ENCODE measurements around the gene MYLK4. TPM values are rescaled to one million over a fixed set of nuclear protein-coding genes. Genes with fewer than 3 reads are reported as not detected.
A peak's percentile ranks its signal among the peaks of the same experiment; 100 is the strongest.

Gene MYLK4
- total and polyA plus RNA-seq, 4 donors, result 0.07 to 0.65 (median 0.39) TPM

DNA sequence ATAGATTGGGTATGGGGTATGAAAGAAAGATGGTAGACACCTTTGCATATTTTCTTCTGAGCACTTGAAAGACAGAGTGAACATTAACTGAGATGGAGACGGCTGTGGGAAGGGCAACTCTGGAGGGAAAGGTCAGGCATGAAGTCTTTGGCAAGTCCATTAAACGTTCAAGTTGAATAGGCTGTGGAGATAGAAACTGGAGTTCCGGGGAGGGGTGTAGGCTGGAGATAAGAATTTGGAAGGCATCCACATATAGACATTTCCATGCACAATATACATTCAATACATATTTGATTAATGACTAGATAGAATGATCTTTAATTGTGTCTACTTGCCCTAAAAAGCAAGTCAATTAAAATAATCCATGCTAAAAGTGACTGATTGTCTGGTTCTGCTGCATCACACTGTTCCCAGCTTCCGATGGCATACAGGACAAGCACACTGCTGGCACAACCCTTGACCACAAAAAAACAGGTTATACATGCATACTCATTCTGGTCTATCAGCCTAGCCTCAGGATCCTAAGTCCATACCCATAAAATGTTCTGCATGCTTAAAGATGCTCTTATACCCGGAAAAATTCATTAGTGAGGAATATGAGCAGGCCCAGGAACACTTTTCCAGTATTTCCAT, 1.9 kb upstream of the MYLK4 start:
- H3K36me3 ChIP-seq (ENCODE audit: control insufficient read depth in 4 of 4, insufficient read depth in 3 of 4, low read depth in 1 of 4, low read length in 3 of 4), result no peaks in the 10 kb centered on the region
- H3K9me3 ChIP-seq (ENCODE audit: control insufficient read depth in 4 of 4, low read length in 3 of 4), result no peaks in the 10 kb centered on the region
- no peak overlapping the region for H3K27ac ChIP-seq (ENCODE audit: low read depth in 1 of 2, low read length in 2 of 2)
- no peak overlapping the region for H3K4me3 ChIP-seq (ENCODE audit: low read depth in 1 of 3, low read length in 3 of 3)
- no peak for DNase-seq (ENCODE audit: low spot score)
- no peak overlapping the region for H3K9ac ChIP-seq (ENCODE audit: low read depth in 1 of 2, low read length in 2 of 2)
- H3K27me3 ChIP-seq (ENCODE audit: control insufficient read depth in 4 of 4, insufficient read depth in 4 of 4, low read length in 3 of 4), result no peaks in the 10 kb centered on the region
- WGBS, result 85% methylated on average over 5 of the region's 5 CpGs
- no peak for TF ChIP-seq HNF4A (conservative IDR thresholded peaks at IDR 0.05)
- TF ChIP-seq GABPA (IDR thresholded peaks at IDR 0.05 in 1 of 2, conservative IDR thresholded peaks at IDR 0.05 in 1 of 2), result no peak
- TF ChIP-seq ZBTB33 (IDR thresholded peaks at IDR 0.05), result no peak
- TF ChIP-seq FOXA1 (IDR thresholded peaks at IDR 0.05), result no peak
- no peak for TF ChIP-seq HNF4G (IDR thresholded peaks at IDR 0.05)
- TF ChIP-seq SP1 (IDR thresholded peaks at IDR 0.05), result no peak
- no peaks in the 10 kb centered on the region for H3K4me1 ChIP-seq (ENCODE audit: control insufficient read depth in 4 of 4, insufficient read depth in 4 of 4, low read length in 3 of 4)

DNA sequence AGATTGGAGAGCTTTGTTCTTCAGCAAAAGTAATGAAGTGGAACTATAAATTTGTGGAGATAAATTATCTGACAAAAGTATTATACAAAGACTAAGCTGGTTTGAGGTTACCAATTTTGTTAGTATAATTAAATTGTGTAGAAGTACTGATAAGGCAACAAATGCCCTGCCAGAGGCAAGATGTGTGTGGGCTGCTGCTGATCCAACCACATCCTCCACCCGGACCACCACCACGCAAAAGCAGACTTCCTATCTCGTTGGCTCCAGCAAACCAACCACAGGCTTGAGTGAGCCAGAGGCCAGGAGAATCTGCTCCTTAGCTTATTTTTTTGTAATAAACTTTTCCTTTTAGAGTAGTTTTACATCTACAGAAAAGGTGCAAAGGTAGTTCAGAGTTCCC, 1.1 kb upstream of the MYLK4 start:
- Histone ChIP-seq H3K27me3 (ENCODE audit: control insufficient read depth in 4 of 4, insufficient read depth in 4 of 4, low read length in 3 of 4) (no peaks in the 10 kb centered on the region), H3K4me1 (ENCODE audit: control insufficient read depth in 4 of 4, insufficient read depth in 4 of 4, low read length in 3 of 4) (no peaks in the 10 kb centered on the region), H3K4me3 (ENCODE audit: low read depth in 1 of 3, low read length in 3 of 3) (no peak overlapping the region), H3K9ac (ENCODE audit: low read depth in 1 of 2, low read length in 2 of 2) (peak overlapping the region in 1 of 2 donors; percentile 33), H3K9me3 (ENCODE audit: control insufficient read depth in 4 of 4, low read length in 3 of 4) (no peaks in the 10 kb centered on the region), H3K27ac (ENCODE audit: low read depth in 1 of 2, low read length in 2 of 2) (no peak overlapping the region), H3K36me3 (ENCODE audit: control insufficient read depth in 4 of 4, insufficient read depth in 3 of 4, low read depth in 1 of 4, low read length in 3 of 4) (no peaks in the 10 kb centered on the region)
- no peak for DNase-seq (ENCODE audit: low spot score)
- TF ChIP-seq RAD21 (IDR thresholded peaks at IDR 0.05) (no peak), FOXA1 (IDR thresholded peaks at IDR 0.05) (no peak), ZBTB33 (IDR thresholded peaks at IDR 0.05) (no peak), FOXA2 (IDR thresholded peaks at IDR 0.05) (no peak), HNF4G (IDR thresholded peaks at IDR 0.05) (no peak), HNF4A (conservative IDR thresholded peaks at IDR 0.05) (no peak), RXRA (IDR thresholded peaks at IDR 0.05) (no peak), GABPA (IDR thresholded peaks at IDR 0.05 in 1 of 2, conservative IDR thresholded peaks at IDR 0.05 in 1 of 2) (no peak), MAX (IDR thresholded peaks at IDR 0.05) (no peak), TAF1 (conservative IDR thresholded peaks at IDR 0.05) (no peak)
- WGBS, result 77% methylated on average over 3 of the region's 3 CpGs

- Histone ChIP-seq H3K9me3 (ENCODE audit: control insufficient read depth in 4 of 4, low read length in 3 of 4) (no peaks in the 10 kb centered on the region), H3K36me3 (ENCODE audit: control insufficient read depth in 4 of 4, insufficient read depth in 3 of 4, low read depth in 1 of 4, low read length in 3 of 4) (no peaks in the 10 kb centered on the region), H3K4me3 (ENCODE audit: low read depth in 1 of 3, low read length in 3 of 3) (no peak overlapping the region), H3K4me1 (ENCODE audit: control insufficient read depth in 4 of 4, insufficient read depth in 4 of 4, low read length in 3 of 4) (no peaks in the 10 kb centered on the region), H3K9ac (ENCODE audit: low read depth in 1 of 2, low read length in 2 of 2) (no peak overlapping the region), H3K27ac (ENCODE audit: low read depth in 1 of 2, low read length in 2 of 2) (no peak overlapping the region), H3K27me3 (ENCODE audit: control insufficient read depth in 4 of 4, insufficient read depth in 4 of 4, low read length in 3 of 4) (no peaks in the 10 kb centered on the region)
- WGBS, result 6% methylated on average over 11 of the region's 11 CpGs
- TF ChIP-seq JUND (IDR thresholded peaks at IDR 0.05) (no peak), CTCF (IDR thresholded peaks at IDR 0.05; ENCODE audit: low read depth, low read length, missing input control) (peak; percentile 83), RAD21 (IDR thresholded peaks at IDR 0.05) (peak; percentile 75 to 82)
- DNase-seq (ENCODE audit: low spot score), result peak; percentile 82
These were observed 637 bp downstream of the MYLK4 start for GRCh38 chr6:2749969-2750600.
